22Rv1 (cell line): ENCODE results near the gene CFAP74.

Source experiments
- H3K27ac ChIP-seq: fragments of 450-650 bp; 2 replicates; pipeline ENCODE4 v1.5.1; 2017
- ZFX ChIP-seq: fragments of 450-650 bp; IDR thresholded peaks from 2 replicates; pipeline ENCODE4 v1.6.1; 2017; ENCODE audit warnings: antibody characterized with exemption, borderline replicate concordance
- TF ChIP-seq, protein P1 (sequence below): fragments of 450-650 bp; IDR thresholded peaks from 2 replicates; pipeline ENCODE4 v1.5.1; 2017; ENCODE audit warnings: mild to moderate bottlenecking

The CFAP74 gene

DNA sequence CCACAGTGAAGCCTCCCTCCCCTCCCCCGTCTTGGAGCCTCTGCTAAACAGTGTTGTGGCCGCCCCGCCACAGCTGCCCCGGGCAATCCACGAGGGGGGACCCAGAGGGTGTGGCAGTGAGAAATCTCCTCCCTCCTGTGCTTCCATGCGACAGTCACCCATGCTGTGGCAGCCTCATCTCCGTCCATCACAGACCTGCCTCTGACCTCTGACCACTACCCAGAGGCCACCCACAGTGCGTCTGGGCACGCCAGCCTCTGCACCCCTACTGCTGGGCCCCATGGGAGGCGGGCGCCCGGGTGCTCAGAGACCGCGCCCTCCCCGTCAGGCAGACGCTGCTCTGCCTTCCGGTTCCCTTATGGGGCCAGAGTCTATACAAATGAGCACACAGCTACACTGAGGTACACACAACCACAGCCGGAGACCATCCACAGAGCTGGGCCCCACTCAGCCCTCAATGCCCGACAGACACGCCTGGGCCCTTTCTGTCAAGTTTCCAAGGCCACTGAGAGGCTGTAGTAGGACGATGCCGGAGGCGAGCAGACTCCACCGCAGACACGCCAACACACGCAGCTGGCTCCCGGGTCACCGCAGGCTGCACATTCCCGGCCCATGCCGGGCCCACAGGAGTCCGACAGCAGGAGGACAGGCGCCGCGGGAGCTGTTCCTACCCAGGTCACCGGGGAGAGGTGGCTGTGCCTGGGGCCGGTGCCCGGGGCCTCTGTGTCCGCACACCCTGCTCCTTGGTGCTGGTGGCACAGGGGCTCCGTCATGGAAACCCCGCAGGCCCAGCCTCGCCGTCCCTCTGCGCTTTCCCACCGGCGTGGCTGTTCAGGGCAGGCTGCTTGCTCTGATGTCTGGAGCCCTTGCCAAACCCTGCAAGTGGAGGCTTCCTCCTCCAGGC, 60.6 kb downstream of the CFAP74 start:
- TF ChIP-seq ZFX: no peak
- TF ChIP-seq, protein P1, sequence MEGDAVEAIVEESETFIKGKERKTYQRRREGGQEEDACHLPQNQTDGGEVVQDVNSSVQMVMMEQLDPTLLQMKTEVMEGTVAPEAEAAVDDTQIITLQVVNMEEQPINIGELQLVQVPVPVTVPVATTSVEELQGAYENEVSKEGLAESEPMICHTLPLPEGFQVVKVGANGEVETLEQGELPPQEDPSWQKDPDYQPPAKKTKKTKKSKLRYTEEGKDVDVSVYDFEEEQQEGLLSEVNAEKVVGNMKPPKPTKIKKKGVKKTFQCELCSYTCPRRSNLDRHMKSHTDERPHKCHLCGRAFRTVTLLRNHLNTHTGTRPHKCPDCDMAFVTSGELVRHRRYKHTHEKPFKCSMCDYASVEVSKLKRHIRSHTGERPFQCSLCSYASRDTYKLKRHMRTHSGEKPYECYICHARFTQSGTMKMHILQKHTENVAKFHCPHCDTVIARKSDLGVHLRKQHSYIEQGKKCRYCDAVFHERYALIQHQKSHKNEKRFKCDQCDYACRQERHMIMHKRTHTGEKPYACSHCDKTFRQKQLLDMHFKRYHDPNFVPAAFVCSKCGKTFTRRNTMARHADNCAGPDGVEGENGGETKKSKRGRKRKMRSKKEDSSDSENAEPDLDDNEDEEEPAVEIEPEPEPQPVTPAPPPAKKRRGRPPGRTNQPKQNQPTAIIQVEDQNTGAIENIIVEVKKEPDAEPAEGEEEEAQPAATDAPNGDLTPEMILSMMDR: no peak
- H3K27ac ChIP-seq: no peak overlapping the region

DNA sequence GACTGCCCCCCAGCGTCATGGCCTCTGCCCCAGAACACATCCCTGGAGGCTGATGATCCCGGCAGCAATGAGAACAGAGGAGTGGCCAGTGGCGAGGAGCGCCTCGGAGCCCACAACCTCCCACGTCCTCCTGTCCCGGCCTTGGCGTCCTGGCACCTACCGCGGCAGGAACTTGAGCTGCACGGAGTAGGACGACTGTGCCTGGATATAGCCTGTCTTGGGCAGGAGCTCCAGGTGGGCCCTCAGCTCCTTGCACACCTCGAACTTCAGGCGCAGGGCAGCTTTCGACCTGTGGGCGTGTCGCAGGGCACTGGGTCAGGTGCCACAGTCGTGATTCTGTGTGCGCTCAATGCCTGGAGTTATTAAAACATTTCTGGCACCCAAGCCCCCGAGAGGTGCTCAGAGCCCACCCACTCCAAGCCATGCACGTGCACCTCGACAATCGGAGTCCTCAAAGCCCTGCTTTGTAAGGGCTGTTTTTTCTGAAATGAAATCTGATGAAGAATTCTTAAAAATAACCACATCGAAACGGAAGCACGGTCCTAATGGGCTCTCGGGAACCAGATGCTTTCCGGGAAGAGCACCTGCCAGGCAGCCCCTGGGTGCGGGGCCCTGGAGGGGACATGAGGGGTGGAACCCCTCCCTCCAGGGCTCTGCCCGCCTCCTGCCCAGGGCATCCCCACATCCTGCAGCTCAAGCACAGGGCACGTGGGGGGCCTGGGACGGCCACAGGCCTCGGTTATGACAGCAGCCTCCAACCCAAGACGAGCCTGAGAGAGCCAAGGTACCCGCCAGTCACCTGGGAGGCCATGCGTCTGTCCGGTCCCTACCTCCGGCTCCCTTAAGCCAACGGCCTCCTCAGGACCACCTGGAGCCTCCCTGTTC, 61.5 kb downstream of the CFAP74 start:
- TF ChIP-seq ZFX: no peak
- TF ChIP-seq, protein P1: no peak
- no peak overlapping the region for H3K27ac ChIP-seq

DNA sequence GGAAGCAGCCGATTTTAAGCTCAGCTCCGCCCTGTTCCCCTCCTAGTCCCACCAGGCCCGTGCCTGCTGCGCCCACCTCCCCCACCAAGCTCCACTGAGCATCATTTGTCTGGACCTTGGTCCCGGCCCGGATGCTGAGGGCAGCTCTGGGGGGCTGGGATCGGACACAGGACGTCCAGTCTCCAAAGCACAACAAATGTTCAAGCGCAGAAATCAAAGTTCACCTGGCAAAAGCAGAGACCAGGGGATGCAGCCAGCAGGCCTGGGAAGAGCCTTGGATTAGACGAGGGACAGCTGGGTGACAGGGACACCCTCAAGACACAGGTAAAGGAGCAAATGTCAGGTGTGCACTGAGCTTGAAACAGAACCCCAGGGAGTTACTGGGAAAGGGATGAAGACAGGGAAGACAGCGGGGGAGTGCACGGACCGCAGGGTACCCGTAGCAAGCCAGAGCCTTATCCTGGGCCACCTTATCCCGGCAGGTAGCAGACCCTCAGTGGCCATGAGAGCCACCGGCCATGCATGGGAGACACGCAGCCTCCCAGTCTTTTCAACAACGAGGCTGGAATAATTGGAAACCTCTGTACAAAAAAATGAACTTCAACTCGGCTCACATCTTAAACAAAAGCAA, 62.3 kb downstream of the CFAP74 start:
- TF ChIP-seq, protein P1: no peak
- no peak for TF ChIP-seq ZFX
- no peak overlapping the region for H3K27ac ChIP-seq

DNA sequence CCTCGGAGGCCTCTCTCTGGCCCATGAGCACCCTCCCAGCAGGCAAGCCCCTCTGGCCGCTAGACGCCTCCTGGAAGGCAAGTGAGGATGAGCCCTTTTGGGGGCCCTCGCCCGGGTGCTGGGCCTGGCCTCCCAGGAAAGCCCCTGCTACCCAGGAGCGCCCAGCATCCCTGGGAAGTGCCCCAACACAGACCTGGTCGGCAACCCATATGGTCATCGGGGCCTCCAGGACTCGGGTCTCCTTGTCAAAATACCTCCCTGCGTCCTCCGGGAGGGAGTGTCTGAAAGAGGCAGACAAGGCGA, 63.5 kb downstream of the CFAP74 start:
- TF ChIP-seq ZFX: no peak
- TF ChIP-seq, protein P1: no peak
- H3K27ac ChIP-seq: no peak overlapping the region

DNA sequence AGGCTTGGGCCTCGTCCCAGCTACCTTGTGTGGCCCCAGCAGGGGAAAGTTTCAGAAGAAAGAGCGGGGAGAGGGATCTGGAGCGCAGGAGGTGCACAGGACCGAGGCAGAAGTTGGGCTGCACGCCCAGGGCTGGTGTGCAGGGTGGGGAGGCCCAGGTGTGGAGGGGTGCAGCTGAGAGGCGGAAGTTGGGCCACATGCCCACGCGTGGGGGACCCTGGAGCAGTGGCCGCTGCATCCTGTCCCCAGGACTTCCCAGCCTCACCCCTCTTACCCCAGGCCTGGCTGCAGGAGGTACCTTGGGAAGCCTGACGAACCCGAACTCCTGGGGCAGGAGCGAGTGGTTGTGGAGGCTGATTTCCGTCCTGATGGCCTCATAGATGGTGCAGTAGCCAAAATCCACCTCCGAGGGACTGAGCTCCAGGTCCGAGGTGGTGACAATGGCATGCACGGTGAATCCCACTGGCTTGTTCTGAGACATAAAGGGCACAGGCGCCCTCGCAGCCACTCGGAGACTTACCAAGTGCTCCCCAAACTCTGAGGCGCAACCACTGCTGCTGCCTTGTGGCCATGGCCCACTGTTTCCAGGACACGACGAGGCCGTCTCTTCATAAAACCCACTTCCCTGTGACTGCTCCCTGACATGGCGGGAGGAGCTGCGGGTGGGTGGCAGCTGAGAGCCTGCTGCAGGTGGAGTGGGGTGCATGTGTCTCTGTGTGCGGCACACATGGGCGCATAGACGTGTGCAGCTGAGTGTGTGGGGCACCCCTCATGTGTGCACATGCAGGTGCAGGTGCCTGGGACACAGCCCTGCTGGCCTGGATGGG, 64.1 kb downstream of the CFAP74 start:
- TF ChIP-seq, protein P1: no peak
- no peak for TF ChIP-seq ZFX
- no peak overlapping the region for H3K27ac ChIP-seq

DNA sequence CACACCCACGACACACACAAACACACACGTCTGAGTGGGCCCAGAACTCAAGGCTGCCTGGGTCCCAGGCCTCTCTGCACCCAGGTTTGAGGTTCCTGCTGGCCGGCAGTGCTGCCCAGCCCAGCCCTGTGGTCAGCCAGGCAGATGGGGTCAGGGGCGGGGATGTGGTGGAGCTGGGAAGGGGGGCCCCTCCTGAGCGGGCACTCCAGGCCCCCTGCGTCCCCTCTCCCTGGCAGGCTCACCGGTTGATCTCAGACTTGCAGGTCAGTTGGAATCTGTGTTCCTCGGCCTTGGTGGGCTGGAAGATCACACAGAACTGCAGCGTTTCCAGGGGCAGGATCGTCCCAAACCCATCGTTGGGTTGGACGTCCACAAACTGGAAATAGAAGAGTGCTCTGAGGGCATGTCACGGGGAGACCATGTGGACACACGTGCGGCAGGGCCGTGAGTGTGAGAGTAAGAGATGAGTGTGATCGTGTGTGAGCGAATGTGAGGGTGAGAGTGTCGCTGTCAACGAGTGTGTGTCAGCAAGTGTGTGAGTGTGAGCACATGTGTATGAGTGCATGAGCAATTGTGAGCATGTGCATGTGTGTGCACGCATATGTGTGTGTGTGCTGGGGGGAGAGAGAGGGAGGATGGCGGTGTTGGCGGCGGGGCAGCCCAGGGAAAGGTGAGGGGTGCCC, 64.8 kb downstream of the CFAP74 start:
- no peak for TF ChIP-seq ZFX
- TF ChIP-seq, protein P1: no peak
- no peak overlapping the region for H3K27ac ChIP-seq
